Germinal center (tissue), 1 donor: Measurements from ENCODE around the gene CDKL1.
"Not testable (repeated sequence)": the region's sequence is repeated elsewhere in the genome, so short reads cannot be mapped to it uniquely, and the experiment has no call there.

ENCODE experiments used
- DNase-seq: peaks from one replicate; pipeline ENCODE4 v3.0.0; 2012; ENCODE audit warnings: mixed read lengths, low spot score

CDKL1 gene

DNA sequence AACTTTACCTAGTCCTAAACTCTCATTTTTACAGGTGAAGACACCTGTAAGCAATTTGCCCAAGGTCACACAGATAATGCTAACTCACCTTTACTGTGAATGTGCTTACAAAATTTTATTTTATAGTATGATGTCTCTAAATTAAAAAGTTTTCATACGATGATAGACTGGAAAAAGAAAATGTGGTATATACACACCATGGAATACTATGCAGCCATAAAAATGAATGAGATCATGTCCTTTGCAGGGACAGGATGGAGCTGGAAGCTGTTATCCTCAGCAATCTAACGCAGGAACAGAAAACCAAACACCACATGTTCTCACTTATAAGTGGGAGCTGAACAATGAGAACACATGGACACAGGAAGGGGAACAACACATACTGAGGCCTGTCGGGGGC, 40.4 kb downstream of the CDKL1 start:
- DNase-seq, result not testable (repeated sequence)

DNA sequence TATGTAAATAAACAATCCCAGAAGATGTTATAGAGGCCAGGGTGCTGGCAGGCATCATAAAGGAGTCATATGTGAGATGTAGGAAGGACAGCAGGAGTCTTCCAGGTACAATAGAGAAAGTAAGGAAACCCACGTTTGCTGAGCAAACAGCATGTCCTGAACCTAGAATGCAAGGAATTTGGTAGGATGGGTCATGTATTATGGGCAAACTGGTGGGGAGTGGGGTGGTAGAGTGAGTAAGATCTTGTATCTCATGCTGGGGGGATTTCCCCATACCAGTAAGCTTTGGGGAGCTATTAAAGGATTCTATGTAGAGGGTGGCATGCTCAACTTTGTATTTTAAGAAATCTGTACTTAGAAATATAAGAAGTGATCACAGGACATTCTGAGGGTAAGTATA, 41.0 kb downstream of the CDKL1 start:
- no peak for DNase-seq

DNA sequence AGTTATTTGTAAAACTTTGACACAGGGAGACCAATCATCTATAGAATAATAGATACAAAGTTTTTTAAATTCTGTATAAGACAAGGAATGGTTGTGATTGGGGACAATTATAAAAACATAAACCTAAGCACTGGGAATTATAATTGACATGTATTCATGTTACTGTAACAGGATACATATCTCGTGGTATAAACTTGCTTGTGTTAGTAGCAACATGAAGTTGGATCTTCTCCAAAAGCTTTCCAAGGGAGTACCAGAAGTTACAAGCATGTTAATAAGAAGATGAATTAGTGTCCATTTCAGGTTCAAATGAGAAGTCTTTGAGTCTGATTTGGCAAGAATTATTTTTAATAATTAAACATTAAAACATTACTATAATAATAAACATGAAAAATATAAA, 42.2 kb downstream of the CDKL1 start:
- no peak for DNase-seq

DNA sequence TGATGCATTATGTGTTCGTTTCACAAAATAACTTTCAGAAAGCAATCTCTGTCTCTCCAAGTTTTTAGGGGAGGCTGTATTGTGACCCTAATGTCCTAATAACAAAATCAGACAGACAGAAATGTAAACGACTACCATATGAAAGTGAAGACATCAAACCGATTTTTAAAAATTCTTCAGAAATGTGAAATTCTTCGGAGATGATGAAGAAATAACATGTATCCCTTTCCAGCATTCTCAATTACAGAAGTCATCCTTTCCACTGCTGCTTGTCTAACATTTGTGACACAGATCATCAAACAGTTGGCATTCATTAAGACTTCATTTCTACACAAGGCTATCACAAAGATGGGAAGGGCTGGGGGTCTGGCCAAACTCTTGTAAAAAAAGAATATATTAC, 43.6 kb downstream of the CDKL1 start:
- DNase-seq, result no peak

DNA sequence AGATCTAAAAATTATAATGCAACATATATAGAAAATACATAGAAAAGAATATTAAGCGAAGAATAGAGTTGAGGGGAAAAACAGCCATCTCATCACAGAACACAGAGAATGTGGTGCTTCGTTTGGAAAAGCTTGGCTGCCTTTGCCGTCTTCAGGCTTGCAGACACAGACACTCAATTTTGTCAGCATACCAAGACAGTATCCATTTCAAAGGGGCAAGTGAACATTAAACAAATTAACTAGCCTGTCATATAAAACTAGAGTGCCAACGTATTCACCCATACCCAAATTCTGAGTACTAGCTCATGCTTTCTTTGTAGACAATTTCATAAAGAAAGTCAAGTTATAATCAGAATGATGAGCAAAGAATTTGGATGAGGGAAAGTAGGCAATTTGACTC, 44.1 kb downstream of the CDKL1 start:
- no peak for DNase-seq

DNA sequence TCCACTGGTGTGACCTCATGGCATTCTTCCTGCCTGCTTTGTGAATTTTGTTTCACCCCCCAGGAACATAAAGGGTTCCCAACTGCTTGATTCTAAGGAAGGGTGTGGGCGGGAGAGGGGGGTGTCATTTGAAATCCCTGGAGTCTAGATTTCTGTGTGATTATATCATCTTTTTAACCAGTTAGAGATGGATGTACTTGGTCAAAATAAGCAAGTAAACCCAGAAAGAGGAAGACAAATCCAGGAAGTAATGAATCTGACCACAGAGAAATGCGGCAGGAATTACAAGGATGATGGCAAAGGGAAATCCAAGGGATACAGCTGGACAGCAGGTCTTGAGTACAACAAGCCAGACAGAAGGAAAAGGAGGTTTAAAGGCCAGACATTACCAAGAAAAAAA, 45.7 kb downstream of the CDKL1 start:
- no peak for DNase-seq

DNA sequence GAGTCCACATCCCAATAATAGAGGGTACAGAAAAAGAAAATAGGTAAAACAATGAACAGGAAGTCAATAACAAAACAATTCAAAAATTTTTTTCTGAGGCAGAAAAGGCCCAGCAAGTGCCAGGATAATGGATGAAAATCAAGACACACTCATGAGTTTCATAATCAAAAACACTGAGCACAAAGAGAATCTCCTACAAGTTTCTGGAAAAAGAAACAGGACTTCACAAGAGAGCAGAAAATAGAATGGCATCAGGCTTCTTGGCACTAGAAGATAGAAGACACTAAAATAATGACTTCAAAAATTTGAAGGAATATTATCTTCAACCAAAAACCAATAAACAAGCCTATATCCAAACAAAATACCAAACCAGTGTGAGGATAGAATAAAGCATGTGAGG, 47.7 kb downstream of the CDKL1 start:
- DNase-seq, result no peak

DNA sequence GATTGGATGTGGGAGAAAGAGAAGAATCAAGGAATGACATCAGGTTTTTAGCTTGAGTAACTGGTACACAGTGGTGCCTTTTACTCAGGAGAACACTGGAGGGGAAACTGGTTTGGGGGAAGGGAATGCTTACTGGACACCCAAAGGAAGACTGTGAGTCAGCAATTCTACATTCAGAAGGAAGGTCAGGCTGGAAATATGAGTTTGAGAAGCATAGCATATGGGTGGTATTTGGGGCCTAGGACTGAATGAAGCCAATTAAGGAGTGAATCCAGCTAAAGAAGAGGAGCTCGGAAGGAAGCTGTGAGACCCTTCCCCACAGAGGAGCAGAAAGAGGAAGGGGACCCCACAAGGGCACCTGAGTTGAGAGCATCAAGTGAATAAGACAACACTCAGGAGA, 49.2 kb downstream of the CDKL1 start:
- no peak for DNase-seq

DNA sequence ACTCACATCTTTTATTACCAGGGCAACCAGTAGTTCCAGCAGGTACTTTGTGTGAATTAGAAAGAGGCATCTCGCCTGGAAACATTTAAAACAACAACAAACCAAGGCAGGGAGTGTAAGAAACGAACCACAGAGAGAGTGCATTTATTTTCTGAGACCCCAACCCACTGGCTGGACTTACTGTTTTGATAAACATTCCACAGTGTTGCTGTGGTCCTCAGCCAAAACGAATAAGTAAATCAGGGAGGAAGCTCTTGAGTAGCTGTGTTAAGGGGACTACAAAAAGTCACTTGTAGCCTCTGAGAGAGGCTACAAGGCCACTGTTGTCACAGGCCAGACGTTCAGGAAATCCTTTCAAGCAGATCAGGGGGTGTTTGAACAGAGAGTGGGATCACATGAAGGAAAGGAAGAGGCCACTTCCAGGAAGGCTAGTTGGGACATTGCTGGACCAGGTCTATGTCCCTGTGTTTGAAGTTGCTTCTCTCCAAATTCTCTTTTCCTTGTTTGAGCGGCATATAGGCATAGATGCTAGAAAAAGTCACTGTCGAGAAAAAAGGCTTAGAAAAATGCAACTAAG, 50.7 kb downstream of the CDKL1 start:
- no peak for DNase-seq

DNA sequence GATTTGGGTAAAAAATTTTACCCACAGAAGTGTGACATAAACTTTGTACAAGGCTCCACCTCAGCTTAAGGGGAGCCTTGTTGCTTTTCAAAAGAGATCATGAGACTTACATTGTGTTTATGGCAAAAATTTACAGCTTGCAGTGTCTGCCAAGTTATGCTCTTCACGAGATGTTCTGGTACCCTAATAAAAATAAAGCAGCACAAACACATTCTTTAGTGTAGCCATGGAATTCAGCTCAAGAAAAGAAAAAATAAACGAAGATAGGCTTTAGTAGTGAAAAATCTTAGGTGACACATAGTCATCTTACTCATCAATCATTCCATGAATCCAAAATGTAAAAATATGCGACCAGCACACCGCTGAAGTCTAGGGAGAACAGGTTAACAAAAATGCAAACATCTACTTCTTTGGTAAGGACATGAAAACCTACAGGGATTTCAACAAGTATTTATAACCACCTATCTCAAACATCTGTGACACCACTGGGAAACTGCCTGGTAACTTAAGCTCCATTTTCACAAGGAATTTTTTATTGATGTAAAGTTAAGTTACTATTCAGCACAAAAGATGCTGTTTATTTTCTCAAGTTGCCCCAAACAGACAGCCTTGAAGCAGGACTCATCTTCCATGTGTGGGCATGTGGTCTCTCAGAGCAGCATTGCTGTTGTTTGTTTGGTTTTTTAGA, 51.7 kb downstream of the CDKL1 start:
- DNase-seq, result no peak

DNA sequence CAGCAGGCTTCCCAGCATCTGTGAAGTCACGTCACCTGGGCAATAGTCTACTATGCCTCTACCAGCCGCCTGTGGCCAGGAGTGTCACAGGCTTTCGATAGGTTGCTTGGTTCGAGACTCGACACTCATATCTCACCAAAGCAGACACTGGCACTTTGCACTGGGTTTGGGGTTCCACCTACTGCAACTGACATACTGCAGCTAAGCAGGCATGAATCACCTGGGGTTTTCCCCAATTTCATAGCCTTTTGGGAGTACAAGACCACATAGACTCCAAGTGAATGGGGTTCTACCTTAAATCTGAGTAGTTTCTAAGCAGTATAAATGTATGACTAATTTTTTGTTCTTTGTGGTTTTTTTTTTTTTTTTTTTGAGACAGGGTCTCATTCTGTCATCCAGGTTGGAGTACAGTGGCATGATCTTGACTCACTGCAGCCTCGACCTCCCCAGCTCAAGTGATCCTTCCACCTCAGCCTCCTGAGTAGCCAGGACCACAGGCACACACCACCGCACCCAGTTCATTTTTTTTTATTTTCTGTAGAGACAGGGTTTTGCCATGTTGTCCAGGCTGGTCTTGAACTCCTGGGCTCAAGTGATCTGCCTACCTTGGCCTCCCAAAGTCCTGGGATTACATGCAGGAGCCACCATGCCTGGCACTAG, 52.4 kb downstream of the CDKL1 start:
- no peak for DNase-seq

DNA sequence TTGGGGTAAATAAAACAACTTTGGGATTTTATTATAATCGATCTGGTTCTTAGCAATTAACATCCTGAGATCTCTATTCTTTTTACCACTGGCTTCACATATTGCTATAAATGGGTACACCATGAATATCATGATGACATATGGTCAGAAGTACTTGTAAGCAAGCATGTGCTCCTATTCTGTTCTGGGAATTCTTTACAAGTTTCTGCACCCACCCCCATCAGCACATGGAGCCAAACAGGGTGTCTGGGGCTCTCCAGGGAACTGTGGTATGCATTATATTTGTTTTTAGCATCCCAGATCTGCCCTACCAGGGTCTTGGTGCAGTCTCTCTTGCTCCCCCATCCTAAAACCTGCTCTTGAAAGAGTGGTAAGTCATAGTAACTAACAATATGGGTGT, 53.2 kb downstream of the CDKL1 start:
- DNase-seq, result no peak

DNA sequence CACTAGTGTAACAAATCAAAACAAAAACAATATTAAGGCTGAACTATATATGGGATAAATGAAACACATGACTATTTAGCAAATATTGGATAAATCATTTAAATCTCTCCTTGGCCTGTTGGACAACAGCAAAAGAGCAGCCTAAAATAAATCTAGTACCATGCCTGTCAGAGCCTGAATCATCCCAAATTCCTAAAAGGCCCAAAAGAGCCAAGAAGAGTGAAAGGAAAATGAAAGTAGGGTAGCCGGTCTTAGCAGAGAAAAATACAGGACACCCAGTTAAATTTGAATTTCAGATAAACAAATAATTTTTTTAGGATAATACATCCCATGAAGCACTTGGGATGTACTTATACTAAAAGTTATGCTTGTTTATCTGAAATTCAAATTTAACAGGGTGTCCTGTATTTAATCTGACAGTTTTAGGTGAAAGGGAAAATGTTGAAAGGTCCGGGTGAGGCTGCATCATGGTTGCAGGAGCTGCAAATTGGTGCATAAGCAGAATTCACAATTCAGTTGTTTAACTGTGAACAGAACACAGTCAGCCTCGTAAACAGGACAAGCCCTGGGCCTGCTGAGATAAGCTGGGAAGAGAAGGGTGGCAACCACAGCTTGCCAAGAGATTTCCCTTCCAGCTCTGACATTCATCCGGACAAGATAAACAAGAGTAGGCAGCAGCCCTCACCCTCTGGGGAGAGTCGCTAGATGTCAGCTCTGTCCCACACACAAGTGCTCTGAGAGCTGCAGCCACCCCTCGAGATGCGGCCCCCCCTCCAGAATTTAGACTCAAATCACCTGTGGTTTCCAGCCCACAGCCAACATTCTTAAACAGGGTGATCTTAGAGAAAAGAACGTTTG, 54.2 kb downstream of the CDKL1 start:
- peak; percentile 36 for DNase-seq

DNA sequence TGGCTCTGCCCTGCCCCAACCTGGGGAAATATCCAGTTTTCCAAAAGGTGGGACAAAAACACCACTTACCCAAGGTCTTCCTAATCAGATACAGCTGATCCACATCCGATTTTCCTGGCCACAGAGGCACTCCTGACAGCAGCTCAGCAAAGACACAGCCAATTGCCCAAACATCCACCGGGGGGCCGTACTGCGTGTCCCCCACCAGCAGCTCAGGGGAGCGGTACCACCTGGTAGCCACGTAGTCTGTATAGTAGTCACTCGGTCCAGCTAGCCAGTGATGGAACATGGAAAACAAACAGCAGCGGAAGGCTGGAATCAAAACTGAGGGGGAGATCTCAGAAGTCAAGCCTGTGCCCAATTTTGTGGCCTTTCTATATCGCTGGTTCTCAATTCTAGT, 55.7 kb downstream of the CDKL1 start:
- no peak for DNase-seq

DNA sequence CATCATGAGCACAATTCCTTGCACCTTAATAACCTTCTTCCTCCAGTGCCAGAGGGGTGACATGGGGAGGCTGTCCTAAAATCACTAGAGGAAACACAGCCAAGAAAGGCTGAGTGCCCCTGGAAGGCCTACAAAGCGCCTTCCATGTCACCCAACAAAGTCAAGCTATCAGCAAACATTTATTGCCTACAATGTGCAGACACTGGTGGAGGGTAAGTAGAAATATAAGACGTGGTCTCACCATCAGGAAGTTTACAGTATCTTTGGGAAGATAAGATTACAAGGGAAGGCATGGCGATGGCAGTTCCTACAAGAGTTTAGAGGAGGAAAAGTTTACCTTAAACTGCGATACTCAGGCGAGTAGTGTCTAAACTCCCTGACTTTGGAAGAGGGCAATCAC, 56.6 kb downstream of the CDKL1 start:
- DNase-seq, result no peak

DNA sequence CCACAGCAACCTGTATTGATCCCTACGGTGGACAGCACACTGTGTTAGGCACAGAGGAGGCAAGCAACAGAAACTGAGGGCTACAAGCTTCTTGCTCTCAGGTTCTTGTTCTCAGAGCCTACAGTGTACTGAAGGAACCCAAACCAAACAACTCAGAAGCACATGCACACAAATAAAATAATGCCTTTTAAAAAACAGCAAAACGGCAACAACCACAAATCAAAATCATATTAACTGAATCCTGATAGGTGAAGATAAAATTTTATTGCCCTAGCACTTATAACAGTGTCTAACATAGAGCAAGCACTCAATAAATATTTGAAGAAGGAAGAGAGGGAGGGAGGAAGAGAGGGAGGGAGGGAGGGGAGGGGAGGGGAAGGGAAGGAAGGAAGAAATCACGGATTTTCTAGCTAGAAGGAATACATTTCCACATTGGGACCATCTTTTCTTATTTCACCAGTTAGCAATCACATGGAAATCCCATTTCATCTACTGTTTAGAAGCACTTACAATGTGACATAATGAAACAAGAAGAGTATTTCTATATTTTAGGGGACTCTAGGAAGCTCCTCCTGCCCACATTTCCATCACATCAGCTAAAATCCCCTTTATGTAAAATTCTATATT, 57.4 kb downstream of the CDKL1 start:
- no peak for DNase-seq

DNA sequence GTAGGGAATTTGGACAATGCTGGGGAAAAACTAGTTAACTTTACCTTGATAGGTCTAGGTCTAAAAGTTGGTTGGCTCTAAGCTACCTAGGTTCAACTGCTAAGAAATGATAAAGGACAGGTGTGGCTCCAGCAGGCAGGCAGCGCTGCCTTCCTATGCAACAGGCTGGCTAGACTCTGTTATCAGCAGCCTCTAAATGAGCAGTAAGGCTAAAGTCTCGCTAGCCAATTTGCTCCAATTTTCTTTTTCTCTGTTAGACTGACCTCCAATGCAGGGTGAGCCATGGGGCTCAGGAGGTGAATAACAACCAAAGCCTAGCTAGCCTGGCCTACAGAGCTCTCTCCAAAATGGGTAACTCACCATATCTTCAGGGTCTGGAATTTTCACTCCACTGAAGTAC, 58.1 kb downstream of the CDKL1 start:
- DNase-seq, result no peak

DNA sequence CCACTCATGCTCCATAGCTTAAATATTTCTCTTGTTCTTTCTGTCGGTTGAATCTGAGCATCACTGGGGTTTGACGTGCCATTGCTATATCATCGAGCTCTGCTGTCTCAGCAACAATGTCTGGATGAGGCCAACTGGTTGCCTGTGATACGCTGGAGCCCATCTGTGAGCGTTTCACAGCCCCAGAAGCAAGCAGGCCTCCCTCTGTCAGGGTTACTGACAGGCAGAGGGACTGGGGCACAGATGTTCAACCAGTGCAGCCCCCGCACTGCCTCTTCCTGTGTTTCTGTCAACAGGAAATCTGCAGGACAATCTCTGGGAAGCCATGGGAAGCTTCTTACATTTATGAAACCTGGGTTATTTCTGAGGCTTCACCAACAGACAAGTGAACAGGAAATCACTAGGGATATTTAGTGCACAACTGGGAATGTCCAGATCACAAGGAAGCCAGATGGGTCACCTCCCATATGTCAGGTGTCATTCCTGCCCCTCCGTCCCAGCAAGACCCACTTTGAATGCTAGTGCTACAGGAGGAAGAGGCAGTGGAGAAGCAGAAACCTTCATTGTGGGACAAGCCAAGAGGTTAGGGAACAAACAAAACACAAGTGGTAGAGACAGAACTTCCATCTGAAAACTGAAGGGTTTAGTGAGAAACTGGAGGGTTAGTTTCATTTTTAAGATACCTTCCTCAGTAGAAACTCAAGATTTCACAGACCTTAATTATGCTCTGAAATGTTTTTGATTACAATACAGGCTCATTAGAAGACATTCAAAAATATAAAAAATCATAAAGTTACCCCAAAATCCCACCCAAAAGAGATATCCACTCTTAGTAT, 60.5 kb downstream of the CDKL1 start:
- DNase-seq, result no peak

DNA sequence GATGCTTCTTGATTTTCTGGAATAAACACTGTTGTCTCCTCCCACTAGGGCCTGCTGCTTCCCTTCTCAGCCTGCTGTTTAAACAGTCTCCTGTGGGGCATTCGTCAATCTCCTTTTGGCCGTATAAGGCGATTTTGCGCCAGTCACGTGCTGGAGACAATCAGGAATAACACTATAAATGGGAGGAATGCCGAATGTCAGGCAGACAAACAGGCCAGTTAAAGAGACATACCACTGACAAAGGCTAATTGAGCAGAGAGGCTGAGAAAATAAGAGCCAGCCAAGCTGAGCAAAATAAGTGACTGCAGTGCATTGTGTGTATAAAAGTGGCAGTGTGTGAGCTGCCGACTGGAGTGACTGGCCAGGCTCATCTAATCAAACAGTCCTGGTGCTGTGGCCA, 61.3 kb downstream of the CDKL1 start:
- no peak for DNase-seq

DNA sequence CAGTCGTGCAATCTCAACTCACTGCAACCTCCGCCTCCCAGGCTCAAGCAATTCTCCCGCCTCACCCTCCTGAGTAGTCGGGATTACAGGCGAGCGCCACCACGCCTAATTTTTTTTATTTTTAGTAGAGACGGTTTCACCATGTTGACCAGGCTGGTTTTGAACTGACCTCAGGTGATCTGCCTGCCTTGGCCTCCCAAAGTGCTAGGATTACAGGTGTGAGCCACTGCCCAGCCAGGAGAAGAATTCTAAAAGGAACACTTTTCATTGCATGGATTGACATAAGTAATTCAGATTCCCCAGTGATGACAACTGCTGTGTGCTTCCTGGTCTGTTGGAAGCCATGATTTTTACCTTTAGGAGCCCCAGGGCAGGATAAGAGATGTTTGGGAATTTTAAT, 62.5 kb downstream of the CDKL1 start:
- no peak for DNase-seq

DNA sequence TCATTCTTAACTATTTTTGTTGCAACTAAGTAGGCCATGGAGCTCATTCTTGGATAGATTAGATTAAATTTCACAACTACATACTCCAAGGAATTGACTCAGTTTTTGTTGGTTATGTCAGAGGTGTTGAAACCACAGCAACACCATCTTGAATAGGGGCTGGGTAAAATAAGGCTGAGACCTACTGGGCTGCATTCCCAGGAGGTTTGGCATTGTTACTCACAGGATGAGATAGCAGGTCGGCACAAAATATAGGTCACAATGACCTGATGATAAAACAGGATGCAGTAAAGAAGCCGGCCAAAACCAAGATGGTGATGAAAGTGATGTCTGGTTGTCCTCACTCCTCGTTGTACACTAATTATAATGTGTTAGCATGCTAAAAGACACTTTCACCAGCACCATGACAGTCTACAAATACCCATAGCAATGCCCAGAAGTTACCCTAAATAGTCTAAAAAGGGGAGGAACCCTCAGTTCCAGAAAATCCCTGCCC, 63.6 kb downstream of the CDKL1 start:
- DNase-seq, result no peak
